Stimulated activated CD4-positive, alpha-beta T cell treated with anti-CD3 and anti-CD28 coated beads, Interleukin-4, amount 100 ng/mL, for 1 hour (primary cell): ENCODE results near the gene C1R.
"Not testable (repeated sequence)": the region's sequence is repeated elsewhere in the genome, so short reads cannot be mapped to it uniquely, and the experiment has no call there.

Source experiments
- DNase-seq: peaks from one replicate; pipeline ENCODE4 v3.0.0-alpha.2; 2020

Gene C1R

DNA sequence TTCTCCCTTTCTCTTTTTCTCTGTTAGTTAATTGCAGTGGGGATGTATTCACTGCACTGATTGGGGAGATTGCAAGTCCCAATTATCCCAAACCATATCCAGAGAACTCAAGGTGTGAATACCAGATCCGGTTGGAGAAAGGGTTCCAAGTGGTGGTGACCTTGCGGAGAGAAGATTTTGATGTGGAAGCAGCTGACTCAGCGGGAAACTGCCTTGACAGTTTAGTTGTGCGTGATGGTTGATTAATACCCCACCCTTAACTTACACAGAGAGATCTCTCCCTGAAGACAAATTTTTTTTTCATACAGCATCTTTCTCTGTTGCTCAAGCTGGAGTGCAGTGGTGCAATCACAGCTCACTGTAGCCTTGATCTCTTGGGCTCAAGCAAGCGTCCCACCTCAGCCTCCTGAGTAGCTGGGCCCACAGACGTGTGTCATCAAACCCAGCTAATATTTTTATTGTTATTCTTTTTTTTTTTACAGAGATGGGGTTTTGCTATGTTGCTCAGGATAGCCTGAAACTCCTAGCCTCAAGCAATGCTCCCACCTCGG, 27.1 kb downstream of the C1R start:
- DNase-seq: no peak

DNA sequence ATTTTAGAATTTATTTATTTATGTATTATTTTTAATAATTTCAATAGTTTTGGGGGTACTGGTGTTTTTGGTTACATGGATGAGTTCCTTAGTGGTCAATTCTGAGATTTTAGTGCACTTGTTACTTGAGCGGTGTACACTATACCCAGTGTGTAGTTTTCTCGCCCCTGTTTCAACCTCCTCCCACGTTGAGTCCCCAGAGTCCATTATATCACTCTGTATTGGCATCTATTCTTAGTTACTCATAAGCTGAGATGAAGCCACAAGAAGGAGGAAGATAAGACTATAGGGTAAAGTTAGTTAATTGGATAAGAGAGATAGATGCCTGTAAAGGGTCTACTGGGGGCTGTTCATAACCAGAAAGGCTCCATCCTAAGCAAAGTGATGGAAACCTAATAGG, 27.7 kb downstream of the C1R start:
- no peak for DNase-seq

DNA sequence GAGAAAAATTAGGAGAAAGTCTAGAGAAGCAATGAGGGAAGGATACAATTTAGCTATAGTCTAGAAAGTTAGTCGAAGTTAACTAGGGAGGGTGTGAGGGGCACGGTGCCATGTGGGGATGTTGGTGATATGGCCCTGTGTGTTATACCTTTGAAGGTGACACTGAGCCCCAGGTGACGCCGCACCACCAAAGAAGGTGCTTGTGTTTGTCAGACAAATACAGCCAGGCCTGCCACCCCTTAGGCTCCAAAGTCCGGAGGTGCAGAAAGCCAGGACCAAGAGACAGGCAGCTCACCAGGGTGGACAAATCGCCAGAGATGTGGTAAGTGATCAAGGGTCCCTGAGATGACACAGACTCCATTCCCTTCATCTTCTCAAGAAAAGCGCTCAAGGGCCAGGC, 30.6 kb downstream of the C1R start:
- no peak for DNase-seq

DNA sequence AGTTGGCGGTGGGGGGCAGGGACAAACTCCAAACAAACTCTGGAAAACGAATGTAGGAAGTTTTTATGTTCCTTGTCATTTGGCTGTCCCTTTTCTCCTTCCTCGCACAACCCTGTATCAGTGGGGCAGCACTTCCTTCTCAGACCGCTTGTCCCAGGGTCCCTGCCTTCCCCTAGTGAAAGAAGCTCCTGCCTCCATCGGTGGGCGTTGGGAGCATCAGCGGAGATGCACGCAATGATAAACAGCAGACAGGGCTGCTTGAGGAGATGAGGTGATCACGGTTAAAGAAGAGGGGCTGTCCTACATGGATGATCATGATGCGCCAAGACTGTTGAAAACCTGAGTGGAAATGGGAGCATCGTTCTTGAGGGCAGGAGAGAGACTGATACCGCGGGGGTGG, 31.1 kb downstream of the C1R start:
- DNase-seq: no peak

DNA sequence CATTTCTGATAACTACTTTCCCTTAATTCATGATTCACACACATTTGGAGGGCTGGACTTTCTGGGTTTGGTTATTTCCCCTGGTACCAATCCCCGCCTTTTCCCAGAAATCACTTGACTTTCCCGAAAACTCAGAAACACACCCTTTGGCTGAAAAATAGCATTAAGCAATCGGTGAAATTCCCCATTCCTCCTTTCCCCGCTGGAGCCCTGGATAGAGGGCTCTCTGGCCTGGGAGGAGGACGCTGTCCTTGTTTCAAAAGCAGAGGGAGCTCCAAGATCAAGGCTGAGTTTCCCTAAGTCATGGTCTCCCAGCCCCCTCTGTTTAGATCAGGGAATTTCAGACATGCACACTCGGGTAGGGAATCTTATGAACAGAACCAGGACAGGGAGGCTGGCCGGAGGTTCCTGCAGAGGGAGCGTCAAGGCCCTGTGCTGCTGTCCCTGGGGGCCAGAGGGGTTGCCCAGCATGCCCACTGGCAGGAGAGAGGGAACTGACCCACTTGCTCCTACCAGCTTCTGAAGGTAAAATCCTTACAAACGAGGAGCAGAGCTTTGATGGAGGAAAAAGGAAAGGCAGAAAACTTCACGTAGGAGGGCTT, 31.8 kb downstream of the C1R start, which contains the start of gene C1S:
Gene C1S, plus strand, starts transcription at position 366 of the 602 bp plus-strand sequence. CDS start 1,195 bp downstream, outside the sequence.
- no peak for DNase-seq

DNA sequence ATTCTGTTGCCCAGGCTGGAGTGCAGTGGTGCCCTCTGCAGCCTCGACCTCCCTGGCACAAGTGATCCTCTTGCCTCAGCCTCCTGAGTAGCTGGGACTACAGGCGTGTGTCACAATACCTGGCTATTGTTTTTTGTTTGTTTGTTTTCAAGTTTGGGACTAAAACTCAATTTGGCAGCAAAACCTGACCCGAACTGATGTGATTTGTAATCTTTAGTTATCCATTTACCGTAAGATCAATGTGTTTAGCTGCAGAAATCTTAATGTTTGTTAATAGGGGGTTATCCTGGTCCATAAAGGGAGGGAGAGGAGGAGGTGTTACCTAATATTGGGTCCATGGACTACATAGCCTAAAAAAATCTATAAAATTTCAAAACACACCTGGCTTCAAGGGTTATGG, 32.5 kb downstream of the C1R start:
- no peak for DNase-seq

DNA sequence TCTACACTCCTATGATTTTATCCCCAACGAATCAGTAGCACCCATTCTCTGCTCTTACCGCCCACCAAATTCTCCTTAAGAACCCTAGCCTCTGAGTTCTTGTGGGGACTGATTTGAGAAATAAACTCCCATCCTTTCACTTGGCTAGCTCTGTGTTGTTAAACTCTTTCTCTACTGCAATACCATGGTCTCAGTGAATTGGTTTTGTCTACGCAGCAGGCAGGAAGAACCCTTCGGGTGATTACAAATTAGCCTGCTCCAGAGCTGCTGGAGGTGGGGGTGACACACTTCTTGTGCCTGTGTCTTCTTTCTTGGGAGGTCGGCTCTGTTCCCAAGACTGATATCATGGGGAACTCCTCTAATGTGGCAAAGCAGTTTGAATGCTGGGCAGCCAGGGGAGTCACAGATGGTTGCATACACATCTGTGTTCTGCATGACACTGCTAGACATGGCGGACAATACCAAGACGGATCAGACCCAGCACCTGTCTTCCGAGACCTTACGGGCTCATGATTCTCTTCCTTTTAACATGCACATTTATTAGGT, 33.3 kb downstream of the C1R start:
- no peak for DNase-seq

DNA sequence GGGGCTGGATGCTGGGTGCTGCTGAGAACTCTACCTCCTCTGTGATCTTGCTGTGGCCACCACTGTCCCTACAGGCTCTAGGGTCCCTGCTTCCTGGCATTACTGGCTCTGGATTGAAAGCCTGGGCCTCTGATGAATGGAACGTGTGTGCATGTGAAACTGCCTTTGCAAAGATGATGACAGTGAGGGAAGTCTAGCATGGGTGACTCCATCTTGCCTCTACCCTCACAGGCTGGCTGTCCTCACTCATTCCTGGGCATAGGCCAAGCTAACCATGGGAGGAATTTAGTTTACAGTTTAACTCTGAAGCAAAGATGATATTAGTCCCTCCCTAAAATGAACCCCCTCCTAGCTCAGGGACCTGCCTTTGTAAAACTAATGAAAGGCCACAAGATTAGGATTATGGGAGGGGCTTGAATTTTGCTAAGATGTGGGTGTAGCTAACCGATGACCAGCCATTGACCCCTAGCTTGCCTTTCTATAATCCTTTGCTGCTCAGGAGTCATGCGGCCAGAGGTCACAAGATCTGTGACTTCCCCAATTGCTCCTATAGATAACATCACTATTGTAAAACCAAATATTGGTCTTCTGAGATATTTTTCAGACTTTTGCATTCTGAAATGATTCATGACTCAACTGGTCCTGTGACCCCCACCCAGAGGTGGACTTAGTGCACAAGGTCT, 33.9 kb downstream of the C1R start:
- DNase-seq: no peak

DNA sequence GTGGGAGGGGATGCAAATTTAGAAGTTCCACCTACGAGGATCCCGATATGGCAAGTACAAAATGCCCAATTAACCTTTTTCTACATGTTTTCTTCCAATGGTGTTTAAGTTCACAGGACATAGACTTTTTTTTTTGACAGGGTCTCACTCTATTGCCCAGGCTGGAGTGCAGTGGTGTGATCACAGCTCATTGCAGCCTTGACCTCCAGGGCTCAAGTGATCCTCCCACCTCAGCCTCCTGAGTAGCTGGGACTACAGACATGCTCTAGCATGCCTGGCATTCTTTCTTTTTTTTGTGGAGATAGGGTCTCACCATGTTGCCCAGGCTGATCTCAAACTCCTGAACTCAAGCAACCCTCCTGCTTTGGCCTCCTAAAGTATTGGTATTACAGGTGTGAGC, 36.5 kb downstream of the C1R start:
- DNase-seq: not testable (repeated sequence)

DNA sequence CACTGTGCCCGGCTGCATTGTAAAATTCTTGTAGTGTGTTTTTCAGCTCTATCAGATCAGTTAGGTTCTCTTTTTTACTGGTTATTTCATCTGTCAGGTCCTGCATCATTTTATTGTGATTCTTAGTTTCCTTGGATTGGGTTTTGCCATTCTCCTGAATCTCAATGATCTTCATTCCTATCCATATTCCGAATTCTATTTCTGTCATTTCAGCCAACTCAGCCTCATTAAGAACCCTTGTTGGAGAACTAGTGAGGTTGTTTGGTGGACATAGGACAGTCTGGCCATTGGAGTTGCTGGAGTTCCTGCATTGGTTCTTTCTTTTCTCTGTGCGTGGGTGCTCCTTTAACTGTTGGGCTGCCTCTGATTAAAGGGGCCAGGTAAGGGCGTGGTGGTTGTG, 37.3 kb downstream of the C1R start:
- DNase-seq: no peak

DNA sequence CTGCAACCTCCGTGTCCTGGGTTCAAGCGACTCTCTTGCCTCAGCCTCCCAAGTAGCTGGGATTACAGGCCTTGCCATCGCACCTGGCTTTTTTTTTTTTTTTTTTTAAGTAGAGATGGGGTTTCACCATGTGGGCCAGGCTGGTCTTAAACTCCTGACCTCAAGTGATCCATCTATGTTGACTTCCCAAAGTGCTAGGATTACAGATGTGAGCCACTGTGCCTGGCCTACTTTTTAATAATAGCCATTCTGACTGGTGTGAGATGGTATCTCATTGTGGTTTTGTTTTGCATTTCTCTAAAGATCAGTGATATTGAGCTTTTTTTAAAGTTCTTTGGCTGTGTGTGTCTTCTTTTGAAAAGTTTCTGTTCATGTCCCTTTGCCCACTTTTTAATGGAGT, 42.3 kb downstream of the C1R start:
- DNase-seq: not testable (repeated sequence)

DNA sequence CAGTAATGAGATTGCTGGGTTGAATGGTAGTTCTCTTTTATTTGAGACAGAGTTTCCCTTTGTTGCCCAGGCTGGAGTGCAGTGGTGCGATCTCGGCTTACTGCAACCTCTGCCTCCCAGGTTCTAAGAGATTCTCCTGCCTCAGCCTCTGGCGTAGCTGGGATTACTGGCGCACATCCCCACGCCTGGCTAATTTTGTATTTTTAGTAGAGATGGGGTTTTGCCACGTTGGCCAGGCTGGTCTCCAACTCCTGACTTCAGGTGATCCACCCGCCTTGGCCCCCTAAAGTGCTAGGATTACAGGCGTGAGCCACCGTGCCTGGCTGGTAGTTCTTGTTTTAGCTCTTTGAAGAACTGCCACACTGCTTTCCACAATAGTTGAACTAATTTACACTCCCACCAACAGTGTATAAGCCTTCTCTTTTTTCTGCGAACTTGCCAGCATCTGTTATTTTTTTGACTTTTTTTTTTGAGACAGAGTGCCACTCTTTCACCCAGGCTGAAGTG, 42.7 kb downstream of the C1R start:
- not testable (repeated sequence) for DNase-seq

DNA sequence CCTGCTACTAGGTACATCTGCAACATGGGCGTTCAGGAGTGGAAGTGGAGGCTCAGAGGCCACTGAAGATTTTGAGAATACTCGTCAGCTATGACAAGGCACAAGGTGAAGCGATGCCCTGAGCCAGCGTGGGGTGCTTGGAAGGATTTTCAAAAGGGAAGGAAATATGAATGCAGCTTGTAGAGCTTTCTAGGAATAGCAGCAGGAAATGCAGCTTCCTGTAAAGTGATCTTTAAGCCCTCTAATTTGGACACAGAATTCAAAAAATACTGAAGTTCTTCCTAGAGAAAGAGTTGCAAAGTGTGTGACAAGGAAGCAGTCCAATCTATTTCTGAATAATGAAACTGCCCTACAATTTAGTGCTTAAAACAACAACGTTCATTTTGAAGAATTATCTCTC, 44.9 kb downstream of the C1R start:
- DNase-seq: no peak

DNA sequence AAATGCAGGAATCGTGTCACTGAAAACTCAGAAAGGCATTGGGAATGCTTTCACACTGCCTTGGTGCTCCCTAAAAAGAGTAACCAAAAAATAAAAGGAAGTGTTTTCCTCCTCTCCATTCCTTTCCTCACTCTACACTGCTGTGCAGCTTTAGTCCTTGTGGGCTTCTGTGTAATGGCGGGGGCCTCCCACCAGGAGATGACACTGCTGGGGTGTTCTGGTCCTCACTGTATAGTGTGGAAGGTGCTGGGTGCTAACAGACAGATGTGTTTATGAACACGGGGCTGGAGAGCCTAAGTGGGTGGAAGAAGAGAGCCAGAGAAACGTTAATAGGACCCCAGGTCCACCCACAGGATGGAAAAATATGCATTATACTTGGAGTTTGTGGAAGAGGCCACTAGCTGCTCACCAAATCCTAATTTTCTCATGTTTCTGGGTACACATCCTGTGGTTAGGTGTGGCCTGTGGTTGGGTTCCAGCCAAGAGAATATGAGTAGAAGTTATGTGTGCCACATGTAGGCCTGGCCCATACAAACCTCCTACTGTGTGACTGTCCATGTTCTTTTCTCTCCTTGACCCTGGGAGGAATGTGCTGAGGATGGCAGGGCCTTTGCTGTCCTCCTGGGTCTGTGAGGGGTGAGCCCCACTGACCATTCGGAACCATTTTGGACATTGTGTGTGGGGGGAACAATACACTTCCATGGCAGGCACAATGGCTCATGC, 45.7 kb downstream of the C1R start:
- no peak for DNase-seq

DNA sequence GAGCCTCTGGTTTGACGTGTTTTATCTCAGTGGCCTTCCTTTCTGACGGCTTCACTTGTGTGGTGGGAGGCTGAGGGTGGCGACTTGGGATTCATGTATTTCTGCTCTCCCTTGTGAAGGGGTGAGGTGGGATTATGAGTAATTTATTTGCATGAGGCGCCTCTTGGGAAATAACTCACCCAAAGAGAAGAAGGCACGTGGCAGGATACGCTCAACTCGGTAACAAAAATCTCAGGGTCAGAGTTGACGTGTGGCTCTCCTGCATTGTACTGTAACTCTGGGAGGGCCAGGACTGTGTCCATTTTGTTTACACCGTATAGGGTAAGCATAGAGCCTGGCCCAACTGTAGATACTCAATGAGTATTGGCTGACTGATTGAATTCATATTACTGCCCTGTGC, 46.3 kb downstream of the C1R start:
- no peak for DNase-seq

DNA sequence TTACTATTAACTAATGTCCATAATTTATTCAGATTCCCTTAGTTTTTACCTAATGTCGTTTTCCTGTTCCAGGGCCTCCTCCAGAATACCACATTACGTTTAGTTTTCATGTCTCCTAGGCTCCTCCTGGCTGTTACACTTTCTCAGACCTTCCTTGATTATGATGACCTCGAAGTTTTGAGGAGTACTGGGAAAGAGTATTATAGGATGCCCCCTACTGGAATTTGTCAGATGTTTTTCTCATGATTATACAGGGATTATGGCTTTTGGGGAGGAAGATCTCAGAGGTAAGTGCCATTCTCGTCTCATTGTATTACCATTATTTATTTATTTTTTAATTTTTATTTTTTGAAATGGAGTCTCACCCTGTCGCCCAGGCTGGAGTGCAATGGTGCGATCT, 49.4 kb downstream of the C1R start:
- DNase-seq: no peak

DNA sequence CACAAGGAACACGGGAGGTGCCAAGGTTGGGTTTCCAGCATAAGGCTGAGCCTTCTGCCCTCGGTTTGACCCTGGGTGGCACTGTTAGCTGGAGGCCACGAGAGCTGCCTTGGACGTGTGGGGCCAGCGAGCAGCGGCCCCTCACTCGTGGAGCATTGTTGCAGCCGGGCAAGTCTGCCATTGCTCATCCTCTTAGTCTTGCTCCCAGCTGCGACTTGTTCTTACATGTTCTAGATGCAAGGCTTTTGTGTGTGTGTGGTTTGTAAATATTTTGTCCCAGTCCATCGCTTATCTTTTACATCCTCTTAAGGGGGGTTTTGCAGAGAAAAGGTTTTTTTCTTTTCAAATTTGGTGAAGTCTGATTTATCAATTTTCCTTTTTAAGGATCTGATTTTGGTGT, 52.8 kb downstream of the C1R start:
- DNase-seq: no peak

DNA sequence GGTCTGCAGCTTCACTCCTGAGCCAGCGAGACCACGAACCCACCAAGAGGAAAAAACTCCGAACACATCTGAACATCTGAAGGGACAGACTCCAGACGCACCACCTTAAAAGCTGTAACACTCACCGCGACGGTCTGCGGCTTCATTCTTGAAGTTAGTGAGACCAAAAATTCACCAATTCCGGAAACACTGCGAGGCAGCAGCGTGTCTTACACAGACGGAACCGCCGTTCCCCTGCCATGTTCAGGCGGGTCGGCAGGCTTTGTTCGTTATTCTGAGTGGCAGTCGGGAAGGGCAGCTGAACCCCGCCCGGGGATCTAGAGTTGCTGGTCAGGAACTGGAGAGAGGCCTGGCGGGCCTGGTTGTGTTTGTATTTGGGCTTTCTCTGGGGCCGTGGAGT, 53.7 kb downstream of the C1R start:
- DNase-seq: no peak

DNA sequence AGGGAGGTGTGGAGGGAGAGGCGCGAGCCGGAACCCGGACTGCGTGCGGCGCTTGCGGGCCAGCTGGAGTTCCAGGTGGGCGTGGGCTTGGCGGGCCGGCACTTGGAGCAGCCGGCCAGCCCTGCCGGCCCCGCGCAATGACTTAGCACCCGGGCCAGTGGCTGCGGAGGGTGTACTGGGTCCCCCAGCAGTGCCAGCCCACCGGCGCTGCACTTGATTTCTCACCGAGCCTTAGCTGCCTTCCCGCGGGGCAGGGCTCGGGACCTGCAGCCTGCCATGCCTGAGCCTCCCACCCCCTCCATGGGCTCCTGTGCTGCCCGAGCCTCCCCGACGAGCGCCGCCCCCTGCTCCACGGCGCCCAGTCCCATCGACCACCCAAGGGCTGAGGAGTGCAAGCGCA, 54.8 kb downstream of the C1R start:
- DNase-seq: not testable (repeated sequence)

DNA sequence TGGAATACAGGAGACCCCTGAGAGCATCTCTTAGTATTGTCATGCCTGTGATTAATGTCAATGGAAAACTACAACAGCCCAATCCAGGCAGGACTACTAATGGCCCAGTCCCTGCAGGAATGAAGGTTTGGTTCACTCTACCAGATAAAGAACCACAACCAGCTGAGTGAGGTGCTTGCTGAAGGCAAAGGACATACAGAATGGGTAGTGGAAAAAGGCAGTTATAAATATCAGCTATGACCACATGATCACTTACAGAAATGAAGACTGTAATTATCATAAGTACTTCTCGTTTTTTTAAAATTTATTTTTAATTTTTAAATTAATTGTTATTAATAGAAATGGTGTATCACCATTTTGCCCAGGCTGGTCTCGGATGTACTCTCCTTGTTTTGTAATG, 56.8 kb downstream of the C1R start:
- no peak for DNase-seq

DNA sequence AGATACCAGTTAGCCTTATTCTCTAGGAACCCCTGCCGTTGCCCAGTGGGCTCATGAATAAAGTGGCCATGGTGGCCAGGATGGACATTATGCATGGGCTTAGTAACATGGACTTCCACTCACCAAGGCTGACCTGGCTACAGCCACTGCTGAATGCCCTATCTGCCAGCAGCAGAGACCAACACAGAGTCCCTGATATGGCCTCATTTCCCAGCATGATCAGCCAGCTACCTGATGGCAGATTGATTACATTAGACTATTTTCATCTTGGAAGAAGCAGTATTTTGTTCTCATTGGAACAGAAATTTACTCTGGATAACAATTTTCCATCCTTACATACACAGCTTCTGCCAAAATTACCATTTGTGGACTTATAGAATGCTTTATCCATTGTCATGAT, 57.8 kb downstream of the C1R start:
- no peak for DNase-seq

DNA sequence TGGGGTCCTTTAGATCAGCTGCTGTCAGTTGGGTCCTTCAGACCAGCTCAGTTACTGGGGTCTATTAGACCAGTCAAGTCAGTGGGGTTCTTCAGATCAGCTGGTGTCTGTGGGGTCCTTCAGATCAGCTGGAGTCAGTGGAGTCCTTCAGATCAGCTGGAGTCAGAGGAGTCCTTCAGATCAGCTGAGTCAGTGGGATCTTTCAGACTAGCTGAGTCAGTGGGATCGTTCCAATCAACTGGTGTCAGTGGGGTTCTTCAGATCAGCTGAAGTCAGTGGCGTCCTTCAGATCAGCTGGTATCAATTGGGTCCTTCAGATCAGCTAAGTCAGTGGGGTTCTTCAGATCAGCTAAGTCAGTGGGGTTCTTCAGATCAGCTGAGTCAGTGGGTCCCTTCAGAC, 59.3 kb downstream of the C1R start:
- no peak for DNase-seq

DNA sequence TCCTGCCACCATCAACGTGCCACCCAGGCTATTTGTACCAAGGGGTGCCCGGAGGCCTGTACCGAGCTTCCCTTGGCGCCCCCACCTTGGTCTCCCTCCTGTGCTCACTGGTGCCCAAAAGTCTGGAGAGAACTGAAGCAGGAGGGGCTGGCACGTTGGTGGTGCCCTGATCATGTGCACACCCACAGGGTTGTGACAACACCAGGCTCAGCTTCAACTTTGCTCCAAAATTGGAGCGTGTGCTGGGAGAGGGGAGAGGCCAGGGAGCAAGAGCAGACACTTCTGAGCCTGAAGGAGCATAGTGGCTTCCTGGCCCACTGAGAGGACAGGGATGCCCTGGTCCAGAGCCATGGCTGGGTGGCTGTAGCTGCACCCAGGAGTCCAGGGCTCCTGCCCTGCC, 60.9 kb downstream of the C1R start:
- DNase-seq: no peak
